Measurements from ENCODE around the gene CTDSPL2. TPM values are rescaled to one million over a fixed set of nuclear protein-coding genes. Genes with fewer than 3 reads are reported as not detected.
A peak's percentile ranks its signal among the peaks of the same experiment; 100 is the strongest.
"Not testable (repeated sequence)": the region's sequence is repeated elsewhere in the genome, so short reads cannot be mapped to it uniquely, and the experiment has no call there.

Gene CTDSPL2
- total RNA-seq, 1 experiment from 2014 or later: 99.7 TPM

- Histone ChIP-seq H3K36me3 (ENCODE audit: insufficient read depth, low read length, poor library complexity, severe bottlenecking) (peaks cover 27% of the 10 kb centered on the region), H3K4me3 (ENCODE audit: low read depth, low read length, poor library complexity, severe bottlenecking) (no peak overlapping the region), H3K27me3 (replicated peaks; ENCODE audit: insufficient read depth, low read depth, low read length, poor library complexity) (no peaks in the 10 kb centered on the region), H3K9me3 (ENCODE audit: low read depth, low read length, poor library complexity, severe bottlenecking) (no peaks in the 10 kb centered on the region), H3K4me1 (ENCODE audit: insufficient read depth, low read length, poor library complexity, severe bottlenecking) (peaks cover 2% of the 10 kb centered on the region), H3K27ac (ENCODE audit: low read depth, low read length, poor library complexity, severe bottlenecking) (no peak overlapping the region)
- POLR2A ChIA-PET (ENCODE audit: low non-redundant PET): no interaction called here
- TF ChIP-seq CTCF (conservative IDR thresholded peaks at IDR 0.05; ENCODE audit: low read depth, low read length): no peak
- no peak for TF ChIP-seq EZH2 (IDR thresholded peaks at IDR 0.05; ENCODE audit: borderline replicate concordance, low read depth, low read length, poor library complexity, severe bottlenecking)
- BruUV-seq (replicated peaks): no TSS peak
- peak; percentile 18 for DNase-seq (ENCODE audit: low spot score)
- CTCF ChIA-PET: no interaction called here
- intact Hi-C loops (cut with micrococcal nuclease; ENCODE audit: unreplicated experiment): no loop called here
Measured at GRCh38 chr15:44541282-44541958, 114.0 kb downstream of the CTDSPL2 start.

GRCh38 chr15:44542596-44542995, 115.2 kb downstream of the CTDSPL2 start:
- TF ChIP-seq CTCF (conservative IDR thresholded peaks at IDR 0.05; ENCODE audit: low read depth, low read length) (no peak), EZH2 (IDR thresholded peaks at IDR 0.05; ENCODE audit: borderline replicate concordance, low read depth, low read length, poor library complexity, severe bottlenecking) (no peak)
- DNase-seq (ENCODE audit: low spot score): no peak
- CTCF ChIA-PET: no interaction called here
- intact Hi-C loops (cut with micrococcal nuclease; ENCODE audit: unreplicated experiment): no loop called here
- Histone ChIP-seq H3K4me3 (ENCODE audit: low read depth, low read length, poor library complexity, severe bottlenecking) (no peak overlapping the region), H3K36me3 (ENCODE audit: insufficient read depth, low read length, poor library complexity, severe bottlenecking) (peaks cover 27% of the 10 kb centered on the region), H3K27me3 (replicated peaks; ENCODE audit: insufficient read depth, low read depth, low read length, poor library complexity) (no peaks in the 10 kb centered on the region), H3K4me1 (ENCODE audit: insufficient read depth, low read length, poor library complexity, severe bottlenecking) (peaks cover 2% of the 10 kb centered on the region), H3K27ac (ENCODE audit: low read depth, low read length, poor library complexity, severe bottlenecking) (peak overlapping the region; percentile 6), H3K9me3 (ENCODE audit: low read depth, low read length, poor library complexity, severe bottlenecking) (no peaks in the 10 kb centered on the region)
- POLR2A ChIA-PET (ENCODE audit: low non-redundant PET): no interaction called here
- BruUV-seq (replicated peaks): no TSS peak

GRCh38 chr15:44544745-44545144, 117.3 kb downstream of the CTDSPL2 start:
- CTCF ChIA-PET: interaction anchor here (0.6 kb wide), 1 partner anchor 15 kb away, joined by 4 read pairs; no protein-coding TSS in a partner anchor
- DNase-seq (ENCODE audit: low spot score); H3K27me3 ChIP-seq (replicated peaks; ENCODE audit: insufficient read depth, low read depth, low read length, poor library complexity); H3K9me3 ChIP-seq (ENCODE audit: low read depth, low read length, poor library complexity, severe bottlenecking); H3K4me3 ChIP-seq (ENCODE audit: low read depth, low read length, poor library complexity, severe bottlenecking); intact Hi-C loops (cut with micrococcal nuclease; ENCODE audit: unreplicated experiment); BruUV-seq (replicated peaks); H3K4me1 ChIP-seq (ENCODE audit: insufficient read depth, low read length, poor library complexity, severe bottlenecking); POLR2A ChIA-PET (ENCODE audit: low non-redundant PET); H3K27ac ChIP-seq (ENCODE audit: low read depth, low read length, poor library complexity, severe bottlenecking): not testable (repeated sequence)
- peaks cover 18% of the 10 kb centered on the region for H3K36me3 ChIP-seq (ENCODE audit: insufficient read depth, low read length, poor library complexity, severe bottlenecking)

Measured in A673 (cell line).